IMR-90 (cell line): ENCODE measurements around the gene TSN. TPM values are rescaled to one million over a fixed set of nuclear protein-coding genes. Genes with fewer than 3 reads are reported as not detected.

ENCODE experiments used
- ATAC-seq: fragments of 200-7000 bp; cut with Tn5 transposase; 2 replicates; pipeline ENCODE4 v1.9.1; 2020; ENCODE audit warnings: low read depth, mild to moderate bottlenecking, moderate library complexity
- BruUV-seq: library from RNA; stranded (reverse); fragments of 400-500 nt; replicated peaks from 2 replicates; lab custom pipeline; 2021; lab: Mats Ljungman, UMichigan
- CTCF ChIA-PET: fragments of 300-600 bp; formaldehyde crosslinking; extraction: SDS; loops from one replicate; lab custom pipeline; 2021; ENCODE audit warnings: antibody characterized with exemption; lab: Yijun Ruan, JAX
- POLR2A ChIA-PET: fragments of 300-600 bp; sonication (Branson Sonifier 250); formaldehyde crosslinking; loops from one replicate; lab custom pipeline; 2022; ENCODE audit warnings: antibody characterized with exemption; ENCODE audit not compliant: unreplicated experiment; lab: Charles Lee
- DNase-seq: peaks from one replicate; pipeline ENCODE4 v3.0.0; 2013
- H2AFZ ChIP-seq: replicated peaks from 2 replicates; pipeline ENCODE3; 2013; ENCODE audit warnings: low read length, mild to moderate bottlenecking; ENCODE audit not compliant: poor library complexity
- H2AK5ac ChIP-seq: 2 replicates; pipeline ENCODE4 v1.6.1; 2013; ENCODE audit warnings: low read depth, low read length, inconsistent platforms
- H2AK9ac ChIP-seq: replicated peaks from 2 replicates; pipeline ENCODE3; 2013; ENCODE audit warnings: mild to moderate bottlenecking, low read depth, low read length, moderate library complexity; ENCODE audit not compliant: poor library complexity
- H2BK120ac ChIP-seq: 2 replicates; pipeline ENCODE4 v1.6.1; 2013; ENCODE audit warnings: low read depth, low read length, inconsistent platforms
- H2BK15ac ChIP-seq: 3 replicates; pipeline ENCODE4 v1.6.1; 2013; ENCODE audit warnings: low read depth, low read length, inconsistent platforms
- H2BK20ac ChIP-seq: 2 replicates; pipeline ENCODE4 v1.6.1; 2013; ENCODE audit warnings: low read depth, mild to moderate bottlenecking, inconsistent platforms, low read length, moderate library complexity
- H2BK5ac ChIP-seq: 2 replicates; pipeline ENCODE4 v1.6.1; 2013; ENCODE audit warnings: mild to moderate bottlenecking, low read depth, low read length, inconsistent platforms; ENCODE audit not compliant: poor library complexity, severe bottlenecking
- H3K14ac ChIP-seq: replicated peaks from 2 replicates; pipeline ENCODE4 v1.6.1; 2013; ENCODE audit warnings: low read depth, low read length, inconsistent platforms
- H3K18ac ChIP-seq: 2 replicates; pipeline ENCODE4 v1.6.1; 2013; ENCODE audit warnings: low read depth, low read length, control low read depth
- H3K23ac ChIP-seq: 2 replicates; pipeline ENCODE4 v1.6.1; 2013; ENCODE audit warnings: low read depth, low read length, inconsistent platforms
- H3K27ac ChIP-seq: 2 replicates; pipeline ENCODE4 v1.5.1; 2013; ENCODE audit warnings: mild to moderate bottlenecking, control low read depth, low read length; ENCODE audit not compliant: insufficient read depth
- H3K27me3 ChIP-seq: 2 replicates; pipeline ENCODE4 v1.6.1; 2013; ENCODE audit warnings: low read length; ENCODE audit not compliant: control insufficient read depth, insufficient read depth
- H3K36me3 ChIP-seq: 2 replicates; pipeline ENCODE4 v1.6.1; 2013; ENCODE audit warnings: low read length, mixed read lengths; ENCODE audit not compliant: control insufficient read depth, insufficient read depth
- H3K4ac ChIP-seq: 2 replicates; pipeline ENCODE4 v1.6.1; 2013; ENCODE audit warnings: low read depth, low read length, inconsistent platforms
- H3K4me1 ChIP-seq: 2 replicates; pipeline ENCODE4 v1.6.1; 2013; ENCODE audit warnings: low read length, mixed read lengths; ENCODE audit not compliant: control insufficient read depth, insufficient read depth
- H3K4me2 ChIP-seq: 2 replicates; pipeline ENCODE4 v1.6.1; 2013; ENCODE audit warnings: low read depth, mild to moderate bottlenecking, control low read depth, low read length, moderate library complexity
- H3K4me3 ChIP-seq: 2 replicates; pipeline ENCODE4 v1.5.1; 2013; ENCODE audit warnings: low read depth, mild to moderate bottlenecking, control low read depth, low read length, moderate library complexity; ENCODE audit not compliant: insufficient read depth
- H3K56ac ChIP-seq: 2 replicates; pipeline ENCODE4 v1.6.1; 2013; ENCODE audit warnings: low read length, inconsistent platforms; ENCODE audit not compliant: insufficient read depth; ENCODE audit errors: extremely low read depth
- H3K79me1 ChIP-seq, 2 experiments: 2 replicates each; pipeline ENCODE4 v1.6.1; 2013; ENCODE audit warnings: low read length in 2 of 2, inconsistent platforms in 1 of 2, low read depth in 1 of 2
- H3K9ac ChIP-seq: 2 replicates; pipeline ENCODE4 v1.6.1; 2013; ENCODE audit warnings: low read depth, low read length, control low read depth
- H3K9me1 ChIP-seq: 2 replicates; pipeline ENCODE4 v1.6.1; 2013; ENCODE audit warnings: low read length, inconsistent platforms; ENCODE audit not compliant: insufficient read depth
- H3K9me3 ChIP-seq: 2 replicates; pipeline ENCODE4 v1.6.1; 2013; ENCODE audit warnings: low read length; ENCODE audit not compliant: control insufficient read depth, insufficient read depth
- H4K20me1 ChIP-seq: 2 replicates; pipeline ENCODE4 v1.6.1; 2013; ENCODE audit warnings: low read length, inconsistent platforms; ENCODE audit not compliant: insufficient read depth
- H4K5ac ChIP-seq: 2 replicates; pipeline ENCODE4 v1.6.1; 2013; ENCODE audit warnings: mild to moderate bottlenecking, low read depth, low read length, control low read depth
- H4K8ac ChIP-seq, 2 experiments: 2 replicates each; pipeline ENCODE4 v1.6.1; 2013; ENCODE audit warnings: low read depth in 2 of 2, low read length in 2 of 2, control low read depth in 1 of 2, inconsistent platforms in 1 of 2
- H4K91ac ChIP-seq: 2 replicates; pipeline ENCODE4 v1.6.1; 2013; ENCODE audit warnings: low read depth, low read length, inconsistent platforms; ENCODE audit not compliant: insufficient read depth
- CEBPB ChIP-seq: IDR thresholded peaks from 2 replicates; pipeline ENCODE4 v1.6.1; 2012; ENCODE audit warnings: low read depth, low read length, improper control_type of control experiment
- CHD1 ChIP-seq: IDR thresholded peaks from 2 replicates; pipeline ENCODE4 v1.6.1; 2012; ENCODE audit warnings: low read depth, low read length, improper control_type of control experiment
- FOS ChIP-seq: fragments of 150-350 bp; IDR thresholded peaks from 2 replicates; pipeline ENCODE4 v1.6.1; 2016; ENCODE audit warnings: low read depth, low read length
- MXI1 ChIP-seq: IDR thresholded peaks from 2 replicates; pipeline ENCODE4 v1.6.1; 2012; ENCODE audit warnings: low read depth, mild to moderate bottlenecking, low read length, moderate library complexity, borderline replicate concordance
- NFE2L2 ChIP-seq: fragments of 150-350 bp; IDR thresholded peaks from 2 replicates; pipeline ENCODE4 v1.6.1; 2016; ENCODE audit warnings: low read depth, mild to moderate bottlenecking, low read length
- RAD21 ChIP-seq: IDR thresholded peaks from 2 replicates; pipeline ENCODE4 v1.6.1; 2012; ENCODE audit warnings: low read length, improper control_type of control experiment
- RCOR1 ChIP-seq: IDR thresholded peaks from 2 replicates; pipeline ENCODE4 v1.6.1; 2012; ENCODE audit warnings: mild to moderate bottlenecking, low read length, improper control_type of control experiment; ENCODE audit not compliant: insufficient replicate concordance
- SMC3 ChIP-seq: fragments of 150-350 bp; IDR thresholded peaks from 2 replicates; pipeline ENCODE4 v1.6.1; 2016; ENCODE audit warnings: low read depth, mild to moderate bottlenecking, antibody characterized with exemption, low read length, moderate library complexity
- WGBS, 2 experiments: methylation state at CpG; one replicate each; pipeline versions ENCODE4 v1.1.5 to v1.1.7; 2013; ENCODE audit warnings: missing lambda C conversion rate in 2 of 2; ENCODE audit not compliant: insufficient read length in 1 of 2; ENCODE audit errors: extremely low coverage in 2 of 2; 5-methylcytosine and 5-hydroxymethylcytosine counted together
- dilution Hi-C: fragments of 300-500 bp; cut with HindIII; formaldehyde crosslinking; loops from one replicate; pipeline ENCODE4 v1.14.3; 2018; ENCODE audit warnings: low sequenced_read_pairs; ENCODE audit not compliant: unreplicated experiment
- in situ Hi-C: fragments of 300-500 bp; cut with MboI; formaldehyde crosslinking; loops from 3 replicates; pipeline ENCODE4 v1.14.3; 2019; ENCODE audit warnings: low sequenced_read_pairs, inconsistent platforms, mixed read lengths
- intact Hi-C: fragments of 100-400 bp; cut with micrococcal nuclease; formaldehyde crosslinking; loops from 2 replicates; pipeline ENCODE4 v1.10.0; 2022
- polyA plus RNA-seq, 3 experiments: library from polyadenylated mRNA; depleted of rRNA; stranded (reverse); fragments of >200 nt; gene quantifications; 2 replicates each; pipeline ENCODE4 v1.2.3, GENCODE V29; 2012; ENCODE audit warnings: low replicate concordance in 1 of 3
- total RNA-seq: library from RNA; depleted of rRNA; stranded (reverse); fragments of >200 nt; gene quantifications from 2 replicates; pipeline ENCODE4 v1.2.3, GENCODE V29; 2012
- TF ChIP-seq, protein P1 (sequence below): fragments of 150-350 bp; IDR thresholded peaks from 2 replicates; pipeline ENCODE4 v1.6.1; 2017; ENCODE audit warnings: mild to moderate bottlenecking, antibody characterized with exemption, low read length, low read depth
- TF ChIP-seq, protein P2 (sequence below): fragments of 150-350 bp; IDR thresholded peaks from 2 replicates; pipeline ENCODE4 v1.6.1; 2016; ENCODE audit warnings: low read depth, mild to moderate bottlenecking, low read length, moderate library complexity, borderline replicate concordance

TSN gene
- total and polyA plus RNA-seq, 2 of the 4 experiments (the other 2 are of a cell fraction): 31.0 to 56.3 TPM

DNA sequence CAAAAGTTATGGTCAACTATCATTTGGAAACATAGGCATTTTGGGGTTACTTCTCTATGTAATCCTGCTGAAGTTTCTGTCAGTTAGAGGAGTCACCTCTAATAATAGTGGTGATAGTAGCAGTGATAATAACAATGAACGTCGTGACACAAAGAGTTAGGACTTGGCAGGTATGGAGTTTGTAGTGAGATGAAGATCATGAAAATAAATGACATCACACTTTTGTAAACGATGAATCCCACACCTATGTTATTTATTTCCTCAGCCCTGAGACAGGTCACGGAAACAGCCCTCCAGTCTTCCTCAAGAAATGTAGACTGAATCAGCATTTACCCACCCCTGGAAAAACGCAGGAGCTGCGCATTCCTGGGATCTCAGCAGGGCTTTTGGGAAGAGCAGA, 38.8 kb downstream of the TSN start:
- Histone ChIP-seq H4K91ac (no peak overlapping the region), H3K79me1 (no peaks in the 10 kb centered on the region), H2AK9ac (no peak overlapping the region), H3K36me3 (no peaks in the 10 kb centered on the region), H2AK5ac (no peak overlapping the region), H3K14ac (no peak overlapping the region), H3K9me1 (no peaks in the 10 kb centered on the region), H4K5ac (no peak overlapping the region), H3K27me3 (peaks cover 2% of the 10 kb centered on the region), H3K4me2 (no peak overlapping the region), H3K4ac (no peak overlapping the region), H3K9me3 (no peaks in the 10 kb centered on the region), H4K20me1 (no peaks in the 10 kb centered on the region), H3K4me1 (no peaks in the 10 kb centered on the region), H2BK20ac (no peak overlapping the region), H3K4me3 (no peak overlapping the region), H3K18ac (no peak overlapping the region), H3K56ac (no peak overlapping the region), H3K27ac (no peak overlapping the region), H2AFZ (no peak overlapping the region), H2BK5ac (no peak overlapping the region), H2BK15ac (no peak overlapping the region), H4K8ac (no peak overlapping the region), H2BK120ac (no peak overlapping the region), H3K9ac (no peak overlapping the region), H3K23ac (no peak overlapping the region)
- WGBS, 2 experiments: 100% methylated on average over 1 of the region's 6 CpGs; no CpG with 5 or more reads in 1 of the 2 experiments
- intact Hi-C loops (no loop called here), in situ Hi-C loops (no loop called here), dilution Hi-C loops (no loop called here)
- CTCF ChIA-PET: no interaction called here
- no peak for TF ChIP-seq SMC3
- TF ChIP-seq FOS: no peak
- TF ChIP-seq NFE2L2: no peak
- TF ChIP-seq, protein P1, sequence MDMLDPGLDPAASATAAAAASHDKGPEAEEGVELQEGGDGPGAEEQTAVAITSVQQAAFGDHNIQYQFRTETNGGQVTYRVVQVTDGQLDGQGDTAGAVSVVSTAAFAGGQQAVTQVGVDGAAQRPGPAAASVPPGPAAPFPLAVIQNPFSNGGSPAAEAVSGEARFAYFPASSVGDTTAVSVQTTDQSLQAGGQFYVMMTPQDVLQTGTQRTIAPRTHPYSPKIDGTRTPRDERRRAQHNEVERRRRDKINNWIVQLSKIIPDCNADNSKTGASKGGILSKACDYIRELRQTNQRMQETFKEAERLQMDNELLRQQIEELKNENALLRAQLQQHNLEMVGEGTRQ: no peak
- no peak for TF ChIP-seq CHD1
- TF ChIP-seq RAD21: no peak
- TF ChIP-seq, protein P2, sequence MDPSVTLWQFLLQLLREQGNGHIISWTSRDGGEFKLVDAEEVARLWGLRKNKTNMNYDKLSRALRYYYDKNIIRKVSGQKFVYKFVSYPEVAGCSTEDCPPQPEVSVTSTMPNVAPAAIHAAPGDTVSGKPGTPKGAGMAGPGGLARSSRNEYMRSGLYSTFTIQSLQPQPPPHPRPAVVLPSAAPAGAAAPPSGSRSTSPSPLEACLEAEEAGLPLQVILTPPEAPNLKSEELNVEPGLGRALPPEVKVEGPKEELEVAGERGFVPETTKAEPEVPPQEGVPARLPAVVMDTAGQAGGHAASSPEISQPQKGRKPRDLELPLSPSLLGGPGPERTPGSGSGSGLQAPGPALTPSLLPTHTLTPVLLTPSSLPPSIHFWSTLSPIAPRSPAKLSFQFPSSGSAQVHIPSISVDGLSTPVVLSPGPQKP: no peak
- no peak for TF ChIP-seq CEBPB
- TF ChIP-seq MXI1: no peak
- no peak for TF ChIP-seq RCOR1
- ATAC-seq (no peak), DNase-seq (no peak)
- POLR2A ChIA-PET: no interaction called here
- no TSS peak for BruUV-seq
